ENCODE data around the gene TMEM38A. TPM values are rescaled to one million over a fixed set of nuclear protein-coding genes. Genes with fewer than 3 reads are reported as not detected.
A peak's percentile ranks its signal among the peaks of the same experiment; 100 is the strongest.

The TMEM38A gene
- total and polyA plus RNA-seq, 3 donors from 2014 or later: 12.5 to 18.8 (median 17.7) TPM

DNA sequence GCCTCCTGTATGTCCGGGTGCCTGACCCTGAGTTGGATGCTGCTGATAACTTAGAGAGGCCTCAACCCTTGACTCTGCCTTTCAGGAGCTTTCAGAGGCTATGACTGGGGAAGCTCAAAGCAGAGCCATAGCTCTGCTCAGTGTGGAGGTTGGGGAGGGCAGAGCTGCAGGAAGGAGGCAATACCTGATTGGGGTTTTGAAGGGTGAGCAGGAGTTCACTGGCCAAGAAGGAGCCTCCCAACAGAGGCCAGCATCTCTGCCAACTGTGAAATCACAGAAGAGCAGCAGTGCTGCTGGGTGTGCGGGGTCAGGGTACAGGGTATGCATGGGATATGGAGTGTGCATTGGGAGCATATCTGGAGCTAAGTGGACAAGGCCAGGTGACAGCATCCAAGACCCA is 21.6 kb downstream of the TMEM38A start:
- TF ChIP-seq, protein P1, sequence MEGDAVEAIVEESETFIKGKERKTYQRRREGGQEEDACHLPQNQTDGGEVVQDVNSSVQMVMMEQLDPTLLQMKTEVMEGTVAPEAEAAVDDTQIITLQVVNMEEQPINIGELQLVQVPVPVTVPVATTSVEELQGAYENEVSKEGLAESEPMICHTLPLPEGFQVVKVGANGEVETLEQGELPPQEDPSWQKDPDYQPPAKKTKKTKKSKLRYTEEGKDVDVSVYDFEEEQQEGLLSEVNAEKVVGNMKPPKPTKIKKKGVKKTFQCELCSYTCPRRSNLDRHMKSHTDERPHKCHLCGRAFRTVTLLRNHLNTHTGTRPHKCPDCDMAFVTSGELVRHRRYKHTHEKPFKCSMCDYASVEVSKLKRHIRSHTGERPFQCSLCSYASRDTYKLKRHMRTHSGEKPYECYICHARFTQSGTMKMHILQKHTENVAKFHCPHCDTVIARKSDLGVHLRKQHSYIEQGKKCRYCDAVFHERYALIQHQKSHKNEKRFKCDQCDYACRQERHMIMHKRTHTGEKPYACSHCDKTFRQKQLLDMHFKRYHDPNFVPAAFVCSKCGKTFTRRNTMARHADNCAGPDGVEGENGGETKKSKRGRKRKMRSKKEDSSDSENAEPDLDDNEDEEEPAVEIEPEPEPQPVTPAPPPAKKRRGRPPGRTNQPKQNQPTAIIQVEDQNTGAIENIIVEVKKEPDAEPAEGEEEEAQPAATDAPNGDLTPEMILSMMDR (IDR thresholded peaks at IDR 0.05): no peak
- TF ChIP-seq POLR2A (IDR thresholded peaks at IDR 0.05): no peak
- intact Hi-C loops (cut with DNase I; ENCODE audit: low total_unique reads): no loop called here
- no peaks in the 10 kb centered on the region for H3K36me3 ChIP-seq (ENCODE audit: low read depth, missing control alignments)
- no peak overlapping the region for H3K27ac ChIP-seq
- H3K9me3 ChIP-seq: no peaks in the 10 kb centered on the region
- no peak overlapping the region for H3K4me3 ChIP-seq
- no peak for DNase-seq
- H3K4me1 ChIP-seq: no peaks in the 10 kb centered on the region
- WGBS, 2 donors: 85 to 100% methylated on average over 2 of the region's 2 CpGs
- H3K27me3 ChIP-seq: no peaks in the 10 kb centered on the region

DNA sequence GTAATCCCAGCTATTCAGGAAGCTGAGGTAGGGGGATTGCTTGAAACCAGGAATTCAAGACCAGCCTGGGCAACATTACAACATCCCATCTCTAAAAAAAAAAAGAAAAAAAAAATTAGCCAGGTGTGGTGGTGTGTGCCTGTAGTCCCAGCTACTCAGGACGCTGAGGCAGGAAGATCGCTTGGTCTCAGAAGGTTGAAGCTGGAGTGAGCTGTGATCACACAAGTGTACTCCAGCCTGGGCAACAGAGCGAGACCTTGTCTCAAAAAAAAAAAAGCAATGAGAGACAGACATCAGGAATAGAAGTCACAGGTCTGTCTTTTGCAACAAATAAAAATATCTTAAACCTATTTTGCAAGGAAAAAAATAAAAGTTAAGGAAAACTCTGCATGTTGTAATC is 23.3 kb downstream of the TMEM38A start:
- no peaks in the 10 kb centered on the region for H3K36me3 ChIP-seq (ENCODE audit: low read depth, missing control alignments)
- no peaks in the 10 kb centered on the region for H3K4me1 ChIP-seq
- no peaks in the 10 kb centered on the region for H3K9me3 ChIP-seq
- no peak for DNase-seq
- H3K27ac ChIP-seq: no peak overlapping the region
- TF ChIP-seq, protein P1 (IDR thresholded peaks at IDR 0.05): no peak
- no peak for TF ChIP-seq POLR2A (IDR thresholded peaks at IDR 0.05)
- intact Hi-C loops (cut with DNase I; ENCODE audit: low total_unique reads): no loop called here
- 88 to 89% methylated on average over 3 of the region's 3 CpGs for WGBS, 2 donors
- H3K27me3 ChIP-seq: no peaks in the 10 kb centered on the region
- H3K4me3 ChIP-seq: no peak overlapping the region

DNA sequence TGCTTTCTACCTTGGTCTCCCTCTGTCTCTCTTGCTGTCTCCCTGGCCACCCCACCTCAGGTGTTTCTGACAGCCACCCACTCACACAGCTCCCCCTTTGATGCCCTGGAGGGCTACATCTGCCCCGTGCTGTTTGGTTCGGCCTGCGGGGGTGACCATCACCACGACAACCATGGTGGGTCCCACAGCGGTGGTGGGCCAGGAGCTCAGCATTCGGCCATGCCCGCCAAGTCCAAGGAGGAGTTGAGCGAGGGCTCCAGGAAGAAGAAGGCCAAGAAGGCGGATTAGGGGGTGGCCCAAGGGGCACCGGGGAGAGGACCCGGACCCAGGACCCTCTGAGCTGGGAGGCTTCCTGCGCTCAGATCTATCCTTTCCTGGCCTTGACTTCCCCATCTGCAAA is 27.1 kb downstream of the TMEM38A start:
- intact Hi-C loops (cut with DNase I; ENCODE audit: low total_unique reads): no loop called here
- Histone ChIP-seq H3K27ac (no peak overlapping the region), H3K4me3 (no peak overlapping the region), H3K36me3 (ENCODE audit: low read depth, missing control alignments) (no peaks in the 10 kb centered on the region), H3K27me3 (no peaks in the 10 kb centered on the region), H3K4me1 (no peaks in the 10 kb centered on the region), H3K9me3 (no peaks in the 10 kb centered on the region)
- WGBS, 2 donors: 91 to 100% methylated on average over 1 to 12 of the region's 12 CpGs
- TF ChIP-seq, protein P1 (IDR thresholded peaks at IDR 0.05): no peak
- no peak for TF ChIP-seq POLR2A (IDR thresholded peaks at IDR 0.05)
- DNase-seq: no peak

GRCh38 chr19:16698914-16699313 is 38.0 kb downstream of the TMEM38A start:
- 35 to 38% methylated on average over 5 of the region's 5 CpGs for WGBS, 2 donors
- intact Hi-C loops (cut with DNase I; ENCODE audit: low total_unique reads): no loop called here
- peak overlapping the region in 1 of 2 donors; percentile 53 for H3K27ac ChIP-seq
- H3K36me3 ChIP-seq (ENCODE audit: low read depth, missing control alignments): no peaks in the 10 kb centered on the region
- H3K27me3 ChIP-seq: no peaks in the 10 kb centered on the region
- TF ChIP-seq, protein P1 (IDR thresholded peaks at IDR 0.05): no peak
- no peak for TF ChIP-seq POLR2A (IDR thresholded peaks at IDR 0.05)
- H3K4me1 ChIP-seq: peaks cover 12% of the 10 kb centered on the region
- DNase-seq: peak; percentile 85
- no peak overlapping the region for H3K4me3 ChIP-seq
- no peaks in the 10 kb centered on the region for H3K9me3 ChIP-seq

- H3K4me1 ChIP-seq: peaks cover 12% of the 10 kb centered on the region
- no peaks in the 10 kb centered on the region for H3K27me3 ChIP-seq
- no peak overlapping the region for H3K27ac ChIP-seq
- H3K36me3 ChIP-seq (ENCODE audit: low read depth, missing control alignments): no peaks in the 10 kb centered on the region
- H3K9me3 ChIP-seq: no peaks in the 10 kb centered on the region
- WGBS, 2 donors: 37 to 51% methylated on average over 6 of the region's 6 CpGs
- no peak for TF ChIP-seq POLR2A (IDR thresholded peaks at IDR 0.05)
- TF ChIP-seq, protein P1 (IDR thresholded peaks at IDR 0.05): no peak
- intact Hi-C loops (cut with DNase I; ENCODE audit: low total_unique reads): no loop called here
- no peak overlapping the region for H3K4me3 ChIP-seq
- DNase-seq: peak; percentile 66
Measured at GRCh38 chr19:16702123-16702522, 41.2 kb downstream of the TMEM38A start.

All from testis (tissue), 3 donors.